Measurements from ENCODE around the gene TTC24. TPM values are rescaled to one million over a fixed set of nuclear protein-coding genes. Genes with fewer than 3 reads are reported as not detected.

Gene TTC24
- polyA plus RNA-seq, 1 of the 3 experiments (the other 2 are of a cell fraction): not detected

GRCh38 chr1:156601122-156601830, 21.8 kb downstream of the TTC24 start, which contains the start of gene GPATCH4:
Gene GPATCH4 (minus strand): TSS chr1:156601479.
- peak within 1 kb of the TSS; percentile 85 for H3K4me2 ChIP-seq
- H3K4me1 ChIP-seq (ENCODE audit: control insufficient read depth in 1 of 2, insufficient read depth in 2 of 2, low read depth in 1 of 2, low read length in 1 of 2): peaks cover 6 to 9% of the 10 kb centered on the region in 2 experiments; a peak in 2 of 4 replicates
- no peaks in the 10 kb centered on the region for H3K9me3 ChIP-seq
- DNase-seq: peak; percentile 77
- H4K20me1 ChIP-seq (ENCODE audit: insufficient read depth): no peaks in the 10 kb centered on the region
- H3K9me2 ChIP-seq: no peaks in the 10 kb centered on the region
- POLR2A ChIA-PET: interaction anchor here (1.5 to 1.8 kb wide), 2 partner anchors 9 kb away, joined by 9 to 15 read pairs; partner anchors contain the start of gene NAXE
- peaks cover 32% of the 10 kb centered on the region for H3K79me2 ChIP-seq (ENCODE audit: insufficient read depth)
- H3F3A ChIP-seq (replicated peaks; ENCODE audit: insufficient read depth): peaks cover 10% of the 10 kb centered on the region
- peaks cover 26 to 28% of the 10 kb centered on the region in 2 experiments for H3K36me3 ChIP-seq (replicated peaks in 1 of 2; ENCODE audit: control insufficient read depth in 1 of 2, insufficient read depth in 2 of 2, low read length in 1 of 2)
- H3K4me3 ChIP-seq (ENCODE audit: low read depth in 2 of 2, low read length in 1 of 2): peak within 1 kb of the TSS; percentile 72 to 92
- H2AFZ ChIP-seq (ENCODE audit: low read depth): peak within 1 kb of the TSS; percentile 90
- peak within 1 kb of the TSS; percentile 85 to 89 for H3K27ac ChIP-seq (ENCODE audit: low read depth in 2 of 2, low read length in 1 of 2)
- CTCF ChIA-PET: interaction anchor here (0.6 to 4.4 kb wide), 14 partner anchors 7 to 233 kb away, joined by 3 to 24 read pairs (median 3); partner anchors contain the start of gene HAPLN2
- H3K9ac ChIP-seq: peak within 1 kb of the TSS; percentile 83
- no peaks in the 10 kb centered on the region for H3K27me3 ChIP-seq (ENCODE audit: insufficient read depth)
- under 1% methylated on average over 26 of the region's 35 CpGs for WGBS (ENCODE audit: low lambda C conversion rate)
- peak; percentile 71; the same call in 1 of the 2 replicates for TF ChIP-seq ZBTB33 (IDR thresholded peaks at IDR 0.05; ENCODE audit: borderline replicate concordance, low read depth)
- peak; percentile 17; the same call in 1 of the 2 replicates for TF ChIP-seq REST (IDR thresholded peaks at IDR 0.05; ENCODE audit: low read depth, low read length)
- no peak for TF ChIP-seq RXRA (IDR thresholded peaks at IDR 0.05; ENCODE audit: borderline replicate concordance, low read depth)
- TF ChIP-seq TCF12 (IDR thresholded peaks at IDR 0.05): peak; percentile 24; the same call in 1 of the 2 replicates
- no peak for TF ChIP-seq TEAD4 (IDR thresholded peaks at IDR 0.05; ENCODE audit: borderline replicate concordance, insufficient read depth)
- TF ChIP-seq USF1 (IDR thresholded peaks at IDR 0.05; ENCODE audit: borderline replicate concordance, low read depth): 0 out of 2 replicates have a peak, but pooled peaks have one; percentile 9
- peak; percentile 76 for TF ChIP-seq CHD2 (IDR thresholded peaks at IDR 0.05; ENCODE audit: low read length, partially characterized antibody)
- no peak for TF ChIP-seq FOXM1 (IDR thresholded peaks at IDR 0.05; ENCODE audit: low read depth)
- no peak for TF ChIP-seq SMC3 (IDR thresholded peaks at IDR 0.05; ENCODE audit: low read depth, low read length)
- no peak for TF ChIP-seq NRF1 (IDR thresholded peaks at IDR 0.05; ENCODE audit: low read depth, low read length)
- TF ChIP-seq RAD21 (IDR thresholded peaks at IDR 0.05; ENCODE audit: low read length): no peak
- TF ChIP-seq CTCF (IDR thresholded peaks at IDR 0.05): no peak
- peak; percentile 34; the same call in 1 of the 2 replicates for TF ChIP-seq RFX5 (IDR thresholded peaks at IDR 0.05; ENCODE audit: low read length)
- no peak for TF ChIP-seq USF2 (IDR thresholded peaks at IDR 0.05; ENCODE audit: borderline replicate concordance, low read depth, low read length)
- TF ChIP-seq PBX3 (IDR thresholded peaks at IDR 0.05): no peak
- no peak for TF ChIP-seq GATA2 (CRISPR knock-in tag; IDR thresholded peaks at IDR 0.05)
- no peak for TF ChIP-seq NFIC (IDR thresholded peaks at IDR 0.05; ENCODE audit: borderline replicate concordance)
- no peak for TF ChIP-seq IRF3 (IDR thresholded peaks at IDR 0.05; ENCODE audit: low read depth, low read length)
- TF ChIP-seq YY1 (IDR thresholded peaks at IDR 0.05; ENCODE audit: low read depth): peak; percentile 97
- peak; percentile 87 for TF ChIP-seq GABPA (IDR thresholded peaks at IDR 0.05; ENCODE audit: low read depth)
- no peak for TF ChIP-seq JUND (IDR thresholded peaks at IDR 0.05)

Data from SK-N-SH (cell line).